SK-N-SH treated with all-trans-retinoic acid at 6 μM for 48 hours (cell line): Measurements from ENCODE around the gene AIDA.

ENCODE experiments used
- ATAC-seq: fragments of 200-7000 bp; cut with Tn5 transposase; 3 replicates; pipeline ENCODE4 v1.9.1; 2020; ENCODE audit warnings: mild to moderate bottlenecking, moderate library complexity
- ARNTL ChIP-seq: fragments of 450-650 bp; formaldehyde crosslinking; IDR thresholded peaks from 2 replicates; pipeline ENCODE4 v1.5.0; 2020; ENCODE audit warnings: low read depth, mild to moderate bottlenecking, moderate library complexity, borderline replicate concordance
- CSDC2 ChIP-seq: fragments of 250-450 bp; sonication (Bioruptor Pico); IDR thresholded peaks from 2 replicates; pipeline ENCODE4 v1.5.0; 2020; ENCODE audit warnings: mild to moderate bottlenecking, moderate library complexity
- ESRRG ChIP-seq: fragments of 250-450 bp; sonication (Bioruptor Pico); IDR thresholded peaks from 2 replicates; pipeline ENCODE4 v1.6.1; 2021; ENCODE audit warnings: mild to moderate bottlenecking
- GLIS3 ChIP-seq: fragments of 250-450 bp; sonication (Bioruptor Pico); IDR thresholded peaks from 2 replicates; pipeline ENCODE4 v1.5.0; 2020; ENCODE audit warnings: mild to moderate bottlenecking, moderate library complexity
- OSR1 ChIP-seq: fragments of 250-450 bp; sonication (Bioruptor Pico); IDR thresholded peaks from 2 replicates; pipeline ENCODE4 v1.8.0; 2022; ENCODE audit warnings: moderate library complexity, mild to moderate bottlenecking, inconsistent platforms
- RARB ChIP-seq: fragments of 250-450 bp; sonication (Bioruptor Pico); IDR thresholded peaks from 2 replicates; pipeline ENCODE4 v1.8.0; 2021; ENCODE audit warnings: mild to moderate bottlenecking, moderate library complexity
- SNAI2 ChIP-seq: fragments of 250-450 bp; sonication (Bioruptor Pico); IDR thresholded peaks from 2 replicates; pipeline ENCODE4 v1.5.0; 2020; ENCODE audit warnings: mild to moderate bottlenecking, moderate library complexity
- TOX ChIP-seq: fragments of 250-450 bp; sonication (Bioruptor Pico); IDR thresholded peaks from 2 replicates; pipeline ENCODE4 v1.8.0; 2021; ENCODE audit warnings: mild to moderate bottlenecking, moderate library complexity, borderline replicate concordance
- ZC3H10 ChIP-seq: fragments of 250-450 bp; sonication (Bioruptor Pico); IDR thresholded peaks from 2 replicates; pipeline ENCODE4 v1.5.1; 2021; ENCODE audit warnings: mild to moderate bottlenecking, moderate library complexity
- ZFP30 ChIP-seq: fragments of 450-650 bp; formaldehyde crosslinking; IDR thresholded peaks from 2 replicates; pipeline ENCODE4 v1.5.0; 2022; ENCODE audit warnings: mild to moderate bottlenecking, moderate library complexity
- ZNF565 ChIP-seq: fragments of 450-650 bp; formaldehyde crosslinking; conservative IDR thresholded peaks from 2 replicates; pipeline ENCODE4 v1.5.0; 2020; ENCODE audit warnings: low read depth, mild to moderate bottlenecking, moderate library complexity
- ZNF70 ChIP-seq: fragments of 450-650 bp; formaldehyde crosslinking; IDR thresholded peaks from 2 replicates; pipeline ENCODE4 v1.5.0; 2020; ENCODE audit warnings: mild to moderate bottlenecking, moderate library complexity
- ZNF8 ChIP-seq: fragments of 450-650 bp; formaldehyde crosslinking; IDR thresholded peaks from 2 replicates; pipeline ENCODE4 v1.5.0; 2020; ENCODE audit warnings: mild to moderate bottlenecking, moderate library complexity
- TF ChIP-seq, protein P1 (sequence below): fragments of 250-450 bp; sonication (Bioruptor Pico); IDR thresholded peaks from 2 replicates; pipeline ENCODE4 v1.5.0; 2020; ENCODE audit warnings: mild to moderate bottlenecking, moderate library complexity
- TF ChIP-seq, protein P2 (sequence below): fragments of 250-450 bp; sonication (Bioruptor Pico); IDR thresholded peaks from 2 replicates; pipeline ENCODE4 v1.8.0; 2021; ENCODE audit warnings: low read depth, mild to moderate bottlenecking, moderate library complexity, borderline replicate concordance
- TF ChIP-seq, protein P3 (sequence below): fragments of 250-450 bp; sonication (Bioruptor Pico); IDR thresholded peaks from 2 replicates; pipeline ENCODE4 v1.5.1; 2020; ENCODE audit warnings: low read depth, mild to moderate bottlenecking, moderate library complexity
- TF ChIP-seq, protein P4 (sequence below): fragments of 250-450 bp; sonication (Bioruptor Pico); IDR thresholded peaks from 2 replicates; pipeline ENCODE4 v1.5.1; 2021; ENCODE audit warnings: mild to moderate bottlenecking, moderate library complexity
- TF ChIP-seq, protein P5 (sequence below): fragments of 250-450 bp; sonication (Bioruptor Pico); IDR thresholded peaks from 2 replicates; pipeline ENCODE4 v1.8.0; 2020; ENCODE audit warnings: mild to moderate bottlenecking, moderate library complexity, borderline replicate concordance

AIDA gene

DNA sequence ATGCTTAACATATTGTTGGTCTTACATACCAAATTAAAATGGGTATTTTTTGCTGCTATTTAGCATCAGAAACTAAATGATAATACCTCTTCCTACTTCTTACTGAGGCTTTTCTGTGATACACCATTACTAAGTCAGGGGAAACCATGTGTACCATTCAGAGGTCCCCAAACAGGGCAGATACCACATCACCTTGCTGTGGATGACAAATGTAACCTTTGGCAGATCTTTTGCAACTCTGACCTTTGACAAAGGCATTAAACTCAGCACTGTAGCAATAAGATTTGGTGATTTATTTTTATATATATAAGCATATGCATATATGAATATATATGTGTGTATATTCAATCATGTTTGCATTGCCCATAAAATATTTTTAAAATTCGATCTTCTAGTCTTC is 27.6 kb upstream of the AIDA start (continued):
- TF ChIP-seq, protein P1, sequence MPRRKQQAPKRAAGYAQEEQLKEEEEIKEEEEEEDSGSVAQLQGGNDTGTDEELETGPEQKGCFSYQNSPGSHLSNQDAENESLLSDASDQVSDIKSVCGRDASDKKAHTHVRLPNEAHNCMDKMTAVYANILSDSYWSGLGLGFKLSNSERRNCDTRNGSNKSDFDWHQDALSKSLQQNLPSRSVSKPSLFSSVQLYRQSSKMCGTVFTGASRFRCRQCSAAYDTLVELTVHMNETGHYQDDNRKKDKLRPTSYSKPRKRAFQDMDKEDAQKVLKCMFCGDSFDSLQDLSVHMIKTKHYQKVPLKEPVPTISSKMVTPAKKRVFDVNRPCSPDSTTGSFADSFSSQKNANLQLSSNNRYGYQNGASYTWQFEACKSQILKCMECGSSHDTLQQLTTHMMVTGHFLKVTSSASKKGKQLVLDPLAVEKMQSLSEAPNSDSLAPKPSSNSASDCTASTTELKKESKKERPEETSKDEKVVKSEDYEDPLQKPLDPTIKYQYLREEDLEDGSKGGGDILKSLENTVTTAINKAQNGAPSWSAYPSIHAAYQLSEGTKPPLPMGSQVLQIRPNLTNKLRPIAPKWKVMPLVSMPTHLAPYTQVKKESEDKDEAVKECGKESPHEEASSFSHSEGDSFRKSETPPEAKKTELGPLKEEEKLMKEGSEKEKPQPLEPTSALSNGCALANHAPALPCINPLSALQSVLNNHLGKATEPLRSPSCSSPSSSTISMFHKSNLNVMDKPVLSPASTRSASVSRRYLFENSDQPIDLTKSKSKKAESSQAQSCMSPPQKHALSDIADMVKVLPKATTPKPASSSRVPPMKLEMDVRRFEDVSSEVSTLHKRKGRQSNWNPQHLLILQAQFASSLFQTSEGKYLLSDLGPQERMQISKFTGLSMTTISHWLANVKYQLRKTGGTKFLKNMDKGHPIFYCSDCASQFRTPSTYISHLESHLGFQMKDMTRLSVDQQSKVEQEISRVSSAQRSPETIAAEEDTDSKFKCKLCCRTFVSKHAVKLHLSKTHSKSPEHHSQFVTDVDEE (CRISPR knock-in tag), result no peak
- TF ChIP-seq, protein P2, sequence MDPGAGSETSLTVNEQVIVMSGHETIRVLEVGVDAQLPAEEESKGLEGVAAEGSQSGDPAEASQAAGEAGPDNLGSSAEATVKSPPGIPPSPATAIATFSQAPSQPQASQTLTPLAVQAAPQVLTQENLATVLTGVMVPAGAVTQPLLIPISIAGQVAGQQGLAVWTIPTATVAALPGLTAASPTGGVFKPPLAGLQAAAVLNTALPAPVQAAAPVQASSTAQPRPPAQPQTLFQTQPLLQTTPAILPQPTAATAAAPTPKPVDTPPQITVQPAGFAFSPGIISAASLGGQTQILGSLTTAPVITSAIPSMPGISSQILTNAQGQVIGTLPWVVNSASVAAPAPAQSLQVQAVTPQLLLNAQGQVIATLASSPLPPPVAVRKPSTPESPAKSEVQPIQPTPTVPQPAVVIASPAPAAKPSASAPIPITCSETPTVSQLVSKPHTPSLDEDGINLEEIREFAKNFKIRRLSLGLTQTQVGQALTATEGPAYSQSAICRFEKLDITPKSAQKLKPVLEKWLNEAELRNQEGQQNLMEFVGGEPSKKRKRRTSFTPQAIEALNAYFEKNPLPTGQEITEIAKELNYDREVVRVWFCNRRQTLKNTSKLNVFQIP (CRISPR knock-in tag), result no peak

DNA sequence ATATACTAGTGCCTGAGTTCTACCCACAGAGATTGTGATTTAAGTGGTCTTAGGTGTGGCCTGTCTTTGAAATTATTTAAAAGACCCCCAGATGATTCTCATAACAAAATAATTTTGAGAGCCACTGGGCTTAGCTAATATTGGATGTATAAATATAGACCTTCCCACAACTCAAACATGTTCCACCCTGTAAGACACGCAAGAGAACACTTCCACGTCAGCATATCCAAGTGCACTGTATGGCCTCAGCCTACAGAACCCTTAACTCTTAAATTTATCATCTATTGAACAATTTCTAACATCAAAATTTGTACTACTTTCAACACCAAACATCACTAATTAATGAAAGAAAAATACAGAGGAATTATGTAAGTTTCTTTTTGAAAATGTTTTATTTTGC is 27.2 kb upstream of the AIDA start:
- TF ChIP-seq ARNTL (no peak), ZNF70 (no peak), ESRRG (CRISPR knock-in tag) (no peak), ZC3H10 (CRISPR knock-in tag) (no peak), OSR1 (CRISPR knock-in tag) (no peak), TOX (no peak), CSDC2 (CRISPR knock-in tag) (no peak), ZNF565 (CRISPR knock-in tag) (no peak), ZFP30 (no peak)
- TF ChIP-seq, protein P3, sequence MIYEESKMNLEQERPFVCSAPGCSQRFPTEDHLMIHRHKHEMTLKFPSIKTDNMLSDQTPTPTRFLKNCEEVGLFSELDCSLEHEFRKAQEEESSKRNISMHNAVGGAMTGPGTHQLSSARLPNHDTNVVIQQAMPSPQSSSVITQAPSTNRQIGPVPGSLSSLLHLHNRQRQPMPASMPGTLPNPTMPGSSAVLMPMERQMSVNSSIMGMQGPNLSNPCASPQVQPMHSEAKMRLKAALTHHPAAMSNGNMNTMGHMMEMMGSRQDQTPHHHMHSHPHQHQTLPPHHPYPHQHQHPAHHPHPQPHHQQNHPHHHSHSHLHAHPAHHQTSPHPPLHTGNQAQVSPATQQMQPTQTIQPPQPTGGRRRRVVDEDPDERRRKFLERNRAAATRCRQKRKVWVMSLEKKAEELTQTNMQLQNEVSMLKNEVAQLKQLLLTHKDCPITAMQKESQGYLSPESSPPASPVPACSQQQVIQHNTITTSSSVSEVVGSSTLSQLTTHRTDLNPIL, result no peak
- ATAC-seq, result no peak

DNA sequence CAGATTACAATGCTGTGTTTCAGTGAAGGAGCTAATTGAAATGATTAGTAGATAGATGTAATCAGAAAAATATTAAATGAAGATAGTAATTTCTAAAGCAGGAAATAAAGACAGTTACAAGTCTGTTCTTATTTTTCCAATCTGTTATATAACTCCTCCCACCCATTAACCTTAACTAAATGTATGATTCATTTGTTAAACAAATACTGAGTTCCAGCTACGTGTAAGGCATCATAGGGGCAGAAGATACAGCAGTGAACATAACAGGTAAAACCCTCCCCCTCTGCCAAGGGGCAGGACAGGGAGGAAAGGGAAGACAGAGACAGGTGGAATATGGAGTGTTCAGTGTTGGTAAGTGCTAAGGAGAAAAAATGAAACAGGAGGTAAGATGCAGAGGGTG is 24.7 kb upstream of the AIDA start, which contains the start of gene FAM177B:
TSS of gene FAM177B (plus strand) at position 231 of the 400 bp plus-strand sequence. CDS start 9,344 bp downstream, outside the sequence.
- no peak for ATAC-seq
- TF ChIP-seq GLIS3 (no peak), ZNF8 (CRISPR knock-in tag) (no peak), ARNTL (no peak), SNAI2 (CRISPR knock-in tag) (no peak), RARB (no peak), TOX (no peak), ZNF70 (no peak), ZFP30 (no peak), CSDC2 (CRISPR knock-in tag) (no peak), OSR1 (CRISPR knock-in tag) (no peak)
- TF ChIP-seq, protein P4, sequence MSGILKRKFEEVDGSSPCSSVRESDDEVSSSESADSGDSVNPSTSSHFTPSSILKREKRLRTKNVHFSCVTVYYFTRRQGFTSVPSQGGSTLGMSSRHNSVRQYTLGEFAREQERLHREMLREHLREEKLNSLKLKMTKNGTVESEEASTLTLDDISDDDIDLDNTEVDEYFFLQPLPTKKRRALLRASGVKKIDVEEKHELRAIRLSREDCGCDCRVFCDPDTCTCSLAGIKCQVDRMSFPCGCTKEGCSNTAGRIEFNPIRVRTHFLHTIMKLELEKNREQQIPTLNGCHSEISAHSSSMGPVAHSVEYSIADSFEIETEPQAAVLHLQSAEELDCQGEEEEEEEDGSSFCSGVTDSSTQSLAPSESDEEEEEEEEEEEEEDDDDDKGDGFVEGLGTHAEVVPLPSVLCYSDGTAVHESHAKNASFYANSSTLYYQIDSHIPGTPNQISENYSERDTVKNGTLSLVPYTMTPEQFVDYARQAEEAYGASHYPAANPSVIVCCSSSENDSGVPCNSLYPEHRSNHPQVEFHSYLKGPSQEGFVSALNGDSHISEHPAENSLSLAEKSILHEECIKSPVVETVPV (CRISPR knock-in tag), result no peak
- TF ChIP-seq, protein P5, sequence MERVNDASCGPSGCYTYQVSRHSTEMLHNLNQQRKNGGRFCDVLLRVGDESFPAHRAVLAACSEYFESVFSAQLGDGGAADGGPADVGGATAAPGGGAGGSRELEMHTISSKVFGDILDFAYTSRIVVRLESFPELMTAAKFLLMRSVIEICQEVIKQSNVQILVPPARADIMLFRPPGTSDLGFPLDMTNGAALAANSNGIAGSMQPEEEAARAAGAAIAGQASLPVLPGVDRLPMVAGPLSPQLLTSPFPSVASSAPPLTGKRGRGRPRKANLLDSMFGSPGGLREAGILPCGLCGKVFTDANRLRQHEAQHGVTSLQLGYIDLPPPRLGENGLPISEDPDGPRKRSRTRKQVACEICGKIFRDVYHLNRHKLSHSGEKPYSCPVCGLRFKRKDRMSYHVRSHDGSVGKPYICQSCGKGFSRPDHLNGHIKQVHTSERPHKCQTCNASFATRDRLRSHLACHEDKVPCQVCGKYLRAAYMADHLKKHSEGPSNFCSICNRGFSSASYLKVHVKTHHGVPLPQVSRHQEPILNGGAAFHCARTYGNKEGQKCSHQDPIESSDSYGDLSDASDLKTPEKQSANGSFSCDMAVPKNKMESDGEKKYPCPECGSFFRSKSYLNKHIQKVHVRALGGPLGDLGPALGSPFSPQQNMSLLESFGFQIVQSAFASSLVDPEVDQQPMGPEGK (CRISPR knock-in tag), result no peak

DNA sequence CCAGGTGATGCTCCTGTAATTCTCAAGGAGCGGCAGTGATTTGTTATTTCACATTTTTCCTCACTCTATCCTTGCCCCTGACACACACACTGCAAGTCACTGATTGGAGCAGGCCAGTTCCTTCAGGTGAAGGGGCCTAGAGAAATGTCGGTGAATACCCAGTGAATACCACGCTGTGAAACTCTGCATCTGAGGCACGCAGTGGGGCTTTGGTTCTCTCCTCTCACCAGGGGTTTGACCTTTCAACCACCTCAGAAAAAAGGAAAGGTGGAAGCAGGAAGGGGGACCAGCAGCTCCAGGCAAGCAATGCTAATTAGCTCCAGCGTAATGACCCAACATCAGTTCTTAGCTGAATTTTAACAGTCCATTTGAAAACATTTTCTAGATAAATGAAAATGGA is 24.2 kb upstream of the AIDA start:
- TF ChIP-seq ZNF8 (CRISPR knock-in tag), result no peak
- TF ChIP-seq, protein P5 (CRISPR knock-in tag), result no peak
- TF ChIP-seq ESRRG (CRISPR knock-in tag), result no peak
- TF ChIP-seq, protein P4 (CRISPR knock-in tag), result no peak
- no peak for TF ChIP-seq ZFP30
- TF ChIP-seq RARB, result no peak
- no peak for TF ChIP-seq ZC3H10 (CRISPR knock-in tag)
- no peak for ATAC-seq
